Loucy (cell line): ENCODE data around the gene QSOX1.
"Not testable (repeated sequence)": the region's sequence is repeated elsewhere in the genome, so short reads cannot be mapped to it uniquely, and the experiment has no call there.

Experiments used
- H2AFZ ChIP-seq: fragments of 200-600 bp; sonication (generic); 2 replicates; pipeline ENCODE4 v1.6.0; 2016; ENCODE audit warnings: antibody characterized with exemption, mild to moderate bottlenecking, low read length, moderate library complexity
- H3F3A ChIP-seq: fragments of 200-600 bp; 2 replicates; pipeline ENCODE4 v1.6.0; 2016; ENCODE audit warnings: antibody characterized with exemption, low read depth, mild to moderate bottlenecking
- H3K27me3 ChIP-seq: fragments of 200-600 bp; sonication (generic); 2 replicates; pipeline ENCODE4 v1.6.1; 2014; ENCODE audit warnings: low read length, mild to moderate bottlenecking; ENCODE audit not compliant: insufficient read depth, poor library complexity, severe bottlenecking
- H3K36me3 ChIP-seq: fragments of 200-600 bp; sonication (generic); 2 replicates; pipeline ENCODE4 v1.6.1; 2016; ENCODE audit warnings: low read length; ENCODE audit not compliant: insufficient read depth
- H3K4me1 ChIP-seq: fragments of 200-600 bp; sonication (generic); 2 replicates; pipeline ENCODE4 v1.5.1; 2014; ENCODE audit warnings: low read length, mild to moderate bottlenecking; ENCODE audit not compliant: insufficient read depth, poor library complexity, severe bottlenecking
- H3K4me2 ChIP-seq: fragments of 200-600 bp; sonication (generic); 2 replicates; pipeline ENCODE4 v1.6.0; 2014; ENCODE audit warnings: antibody characterized with exemption, low read length, low read depth, mild to moderate bottlenecking; ENCODE audit not compliant: poor library complexity, severe bottlenecking
- H3K4me3 ChIP-seq: fragments of 200-600 bp; sonication (generic); 2 replicates; pipeline ENCODE4 v1.5.1; 2014; ENCODE audit warnings: low read length, mild to moderate bottlenecking, mixed read lengths; ENCODE audit not compliant: poor library complexity, severe bottlenecking
- H3K79me2 ChIP-seq: fragments of 200-600 bp; sonication (generic); 2 replicates; pipeline ENCODE4 v1.6.1; 2014; ENCODE audit warnings: low read length; ENCODE audit not compliant: insufficient read depth
- H3K9ac ChIP-seq: fragments of 200-600 bp; sonication (generic); 2 replicates; pipeline ENCODE4 v1.6.0; 2014; ENCODE audit warnings: mild to moderate bottlenecking, low read depth, low read length, moderate library complexity; ENCODE audit not compliant: poor library complexity, severe bottlenecking
- H3K9me2 ChIP-seq: fragments of 200-600 bp; sonication (generic); replicated peaks from 2 replicates; pipeline ENCODE4 v1.6.1; 2016; ENCODE audit warnings: low read depth, low read length, mixed read lengths
- H3K9me3 ChIP-seq: fragments of 200-600 bp; sonication (generic); 2 replicates; pipeline ENCODE4 v1.6.1; 2014; ENCODE audit warnings: mild to moderate bottlenecking, antibody characterized with exemption, low read length, low read depth; ENCODE audit not compliant: insufficient read depth
- H4K20me1 ChIP-seq: fragments of 200-600 bp; sonication (generic); 2 replicates; pipeline ENCODE4 v1.6.0; 2014; ENCODE audit warnings: antibody characterized with exemption, low read length, mild to moderate bottlenecking; ENCODE audit not compliant: insufficient read depth, poor library complexity, severe bottlenecking
- EZH2phosphoT487 ChIP-seq: fragments of 200-600 bp; IDR thresholded peaks from 2 replicates; pipeline ENCODE4 v1.6.1; 2018; ENCODE audit warnings: antibody characterized with exemption, mild to moderate bottlenecking, moderate library complexity, borderline replicate concordance
- TF ChIP-seq, protein P1 (sequence below): fragments of 200-600 bp; sonication (generic); conservative IDR thresholded peaks from 2 replicates; pipeline ENCODE4 v1.5.1; 2014; ENCODE audit warnings: mild to moderate bottlenecking, antibody characterized with exemption, low read length

QSOX1 gene

DNA sequence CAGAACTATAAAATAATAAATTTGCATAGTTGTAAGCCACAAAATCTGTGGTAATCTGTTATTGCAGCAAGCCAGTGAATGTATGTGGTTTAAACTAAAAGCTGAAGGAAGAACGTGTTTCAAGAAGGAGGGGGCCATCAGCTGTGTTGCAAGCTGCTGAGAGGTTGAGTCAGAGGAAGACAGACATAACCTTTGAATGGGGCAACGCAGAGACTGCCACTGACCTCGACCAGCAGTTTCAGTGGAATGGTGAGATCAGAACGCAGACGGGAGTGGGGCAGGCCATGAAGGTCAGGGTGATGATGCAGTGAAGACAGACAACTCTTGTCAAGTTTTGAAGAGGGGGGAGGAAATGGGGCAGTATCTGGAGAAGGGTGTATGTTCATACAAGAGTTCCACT, 23.2 kb upstream of the QSOX1 start:
- H3K4me2 ChIP-seq: no peak overlapping the region
- H3K36me3 ChIP-seq: no peaks in the 10 kb centered on the region
- H3K4me1 ChIP-seq: no peaks in the 10 kb centered on the region
- no peaks in the 10 kb centered on the region for H3K27me3 ChIP-seq
- TF ChIP-seq, protein P1, sequence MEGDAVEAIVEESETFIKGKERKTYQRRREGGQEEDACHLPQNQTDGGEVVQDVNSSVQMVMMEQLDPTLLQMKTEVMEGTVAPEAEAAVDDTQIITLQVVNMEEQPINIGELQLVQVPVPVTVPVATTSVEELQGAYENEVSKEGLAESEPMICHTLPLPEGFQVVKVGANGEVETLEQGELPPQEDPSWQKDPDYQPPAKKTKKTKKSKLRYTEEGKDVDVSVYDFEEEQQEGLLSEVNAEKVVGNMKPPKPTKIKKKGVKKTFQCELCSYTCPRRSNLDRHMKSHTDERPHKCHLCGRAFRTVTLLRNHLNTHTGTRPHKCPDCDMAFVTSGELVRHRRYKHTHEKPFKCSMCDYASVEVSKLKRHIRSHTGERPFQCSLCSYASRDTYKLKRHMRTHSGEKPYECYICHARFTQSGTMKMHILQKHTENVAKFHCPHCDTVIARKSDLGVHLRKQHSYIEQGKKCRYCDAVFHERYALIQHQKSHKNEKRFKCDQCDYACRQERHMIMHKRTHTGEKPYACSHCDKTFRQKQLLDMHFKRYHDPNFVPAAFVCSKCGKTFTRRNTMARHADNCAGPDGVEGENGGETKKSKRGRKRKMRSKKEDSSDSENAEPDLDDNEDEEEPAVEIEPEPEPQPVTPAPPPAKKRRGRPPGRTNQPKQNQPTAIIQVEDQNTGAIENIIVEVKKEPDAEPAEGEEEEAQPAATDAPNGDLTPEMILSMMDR: no peak
- H2AFZ ChIP-seq: no peak overlapping the region
- no peak overlapping the region for H3K4me3 ChIP-seq
- no peaks in the 10 kb centered on the region for H3F3A ChIP-seq
- 0 out of 2 replicates have a peak, but pooled peaks cover under 1% of the 10 kb centered on the region for H3K9me3 ChIP-seq
- no peaks in the 10 kb centered on the region for H4K20me1 ChIP-seq
- no peaks in the 10 kb centered on the region for H3K9me2 ChIP-seq
- no peak overlapping the region for H3K9ac ChIP-seq
- H3K79me2 ChIP-seq: no peaks in the 10 kb centered on the region

DNA sequence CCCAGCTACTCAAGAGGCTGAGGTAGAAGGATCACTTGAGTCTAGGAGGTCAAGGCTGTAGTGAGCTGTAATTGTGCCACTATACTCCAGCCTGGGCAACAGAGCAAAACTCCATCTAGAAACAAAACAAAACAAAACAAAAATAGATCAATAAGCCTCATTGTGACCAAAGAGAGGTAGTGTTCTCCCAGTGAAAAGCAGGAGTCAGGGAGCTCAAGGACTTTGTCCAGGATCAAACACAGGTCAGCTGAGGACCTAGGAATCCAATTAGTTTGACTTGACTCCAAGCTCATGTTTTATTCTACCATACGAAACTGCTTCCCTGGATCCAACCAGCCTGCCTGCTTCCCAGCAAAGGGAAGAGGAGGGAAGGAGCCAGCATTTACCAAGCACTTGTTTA, 21.5 kb upstream of the QSOX1 start:
- Histone ChIP-seq H3K9ac (no peak overlapping the region), H3K4me1 (no peaks in the 10 kb centered on the region), H3K4me3 (no peak overlapping the region), H4K20me1 (no peaks in the 10 kb centered on the region), H3K36me3 (no peaks in the 10 kb centered on the region), H2AFZ (no peak overlapping the region), H3K9me2 (no peaks in the 10 kb centered on the region), H3K9me3 (peaks cover 9% of the 10 kb centered on the region; the same call in 1 of the 2 replicates), H3K27me3 (no peaks in the 10 kb centered on the region), H3F3A (no peaks in the 10 kb centered on the region), H3K79me2 (no peaks in the 10 kb centered on the region), H3K4me2 (no peak overlapping the region)
- TF ChIP-seq, protein P1: no peak
- TF ChIP-seq EZH2phosphoT487: no peak

DNA sequence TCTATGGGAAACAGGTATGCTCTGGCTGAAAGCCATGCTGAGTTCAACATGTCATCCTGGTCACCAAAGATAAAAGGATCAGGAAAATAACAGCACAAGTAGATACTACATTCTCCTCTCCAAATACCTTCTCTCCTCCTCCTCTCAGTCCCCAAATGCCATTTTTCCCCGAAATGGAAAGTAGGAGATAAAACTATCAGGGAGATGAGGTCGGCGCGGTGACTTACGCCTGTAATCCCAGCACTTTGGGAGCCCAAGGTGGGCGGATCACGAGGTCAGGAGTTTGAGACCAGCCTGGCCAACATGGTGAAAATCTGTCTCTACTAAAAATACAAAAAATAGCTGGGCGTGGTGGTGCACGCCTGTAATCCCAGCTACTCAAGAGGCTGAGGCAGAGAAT, 21.0 kb upstream of the QSOX1 start:
- H3K9me3 ChIP-seq, H3K9me2 ChIP-seq, H3K79me2 ChIP-seq, H3K36me3 ChIP-seq, H3K4me3 ChIP-seq, H3K4me1 ChIP-seq, H3K27me3 ChIP-seq, H3K4me2 ChIP-seq, H2AFZ ChIP-seq, H3F3A ChIP-seq, H3K9ac ChIP-seq, H4K20me1 ChIP-seq: not testable (repeated sequence)

DNA sequence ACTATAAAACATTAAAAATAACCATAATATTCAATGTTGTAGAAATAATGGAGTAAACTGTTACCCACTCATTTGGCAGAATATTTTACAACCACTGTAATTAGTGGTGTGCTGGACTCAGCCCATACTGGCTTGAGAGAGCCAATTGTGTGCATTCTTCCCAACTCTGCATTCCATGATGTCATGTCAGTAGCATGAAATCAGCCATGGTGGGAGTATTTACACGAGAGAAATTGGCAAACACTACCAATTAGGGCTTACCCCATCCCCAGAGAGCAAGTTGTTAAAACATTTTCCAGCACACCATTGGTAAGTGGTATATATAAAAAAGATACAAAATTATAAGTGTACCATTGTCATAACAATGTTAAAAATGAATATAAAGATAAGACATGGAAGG, 19.1 kb upstream of the QSOX1 start:
- Histone ChIP-seq H2AFZ (no peak overlapping the region), H4K20me1 (no peaks in the 10 kb centered on the region), H3F3A (no peaks in the 10 kb centered on the region), H3K9me2 (no peaks in the 10 kb centered on the region), H3K79me2 (no peaks in the 10 kb centered on the region), H3K4me1 (no peaks in the 10 kb centered on the region), H3K4me2 (no peak overlapping the region), H3K9ac (no peak overlapping the region), H3K36me3 (no peaks in the 10 kb centered on the region), H3K9me3 (peaks cover 9% of the 10 kb centered on the region; the same call in 1 of the 2 replicates), H3K27me3 (no peaks in the 10 kb centered on the region), H3K4me3 (no peak overlapping the region)
- TF ChIP-seq, protein P1: no peak
